GM12878 (cell line): ENCODE data around the gene GLO1. TPM values are rescaled to one million over a fixed set of nuclear protein-coding genes. Genes with fewer than 3 reads are reported as not detected.

Experiments
- ATAC-seq: fragments of 200-7000 bp; cut with Tn5 transposase; 3 replicates; pipeline ENCODE4 v1.9.1; 2020; ENCODE audit warnings: mild to moderate bottlenecking, moderate library complexity
- BruUV-seq: library from RNA; stranded (reverse); fragments of 400-500 nt; replicated peaks from 2 replicates; lab custom pipeline; 2021; lab: Mats Ljungman, UMichigan
- CTCF ChIA-PET: fragments of 300-600 bp; sonication (Branson Sonifier 250); formaldehyde crosslinking; extraction: SDS; loops from one replicate; lab custom pipeline; 2021; ENCODE audit warnings: inconsistent platforms; lab: Yijun Ruan, JAX
- POLR2A ChIA-PET: fragments of 350-600 bp; formaldehyde crosslinking; extraction: SDS; loops from one replicate; lab custom pipeline; 2021; ENCODE audit warnings: inconsistent platforms; lab: Charles Lee
- RAD21 ChIA-PET: fragments of 300-600 bp; sonication (Branson Sonifier 250); formaldehyde crosslinking; loops from one replicate; lab custom pipeline; 2023; ENCODE audit warnings: antibody characterized with exemption; ENCODE audit not compliant: unreplicated experiment; lab: Charles Lee
- SMC1A ChIA-PET: fragments of 300-600 bp; sonication (Branson Sonifier 250); formaldehyde crosslinking; loops from one replicate; lab custom pipeline; 2023; ENCODE audit not compliant: unreplicated experiment, uncharacterized antibody; lab: Charles Lee
- DNase-seq: peaks from one replicate; pipeline ENCODE4 v3.0.0-alpha.2; 2011; ENCODE audit warnings: low read depth, low spot score
- FAIRE-seq: peaks from 3 replicates; lab custom pipeline; 2011; peaks lifted over from hg19 to GRCh38; lab: Jason Lieb, UNC
- H2AFZ ChIP-seq: 2 replicates; pipeline ENCODE4 v1.6.0; 2011; ENCODE audit warnings: low read depth, low read length, control low read depth; ENCODE audit not compliant: control insufficient read depth
- H3K27ac ChIP-seq: 2 replicates; pipeline ENCODE4 v1.5.1; 2011; ENCODE audit warnings: control low read depth; ENCODE audit not compliant: control insufficient read depth, insufficient read depth
- H3K27me3 ChIP-seq, 2 experiments: replicated peaks in 1 of 2; 2 replicates each; pipeline versions ENCODE4 v1.6.0 to v1.6.1; 2011; ENCODE audit warnings: low read length in 1 of 2; ENCODE audit not compliant: control insufficient read depth in 2 of 2, insufficient read depth in 2 of 2
- H3K36me3 ChIP-seq, 2 experiments: 2 replicates each; pipeline ENCODE4 v1.5.1; 2011; ENCODE audit warnings: low read length in 1 of 2; ENCODE audit not compliant: control insufficient read depth in 2 of 2, insufficient read depth in 2 of 2
- H3K4me1 ChIP-seq: 2 replicates; pipeline ENCODE4 v1.6.1; 2011; ENCODE audit warnings: mild to moderate bottlenecking, low read length, moderate library complexity, mixed read lengths; ENCODE audit not compliant: control insufficient read depth, insufficient read depth
- H3K4me2 ChIP-seq: 2 replicates; pipeline ENCODE4 v1.6.0; 2011; ENCODE audit warnings: control low read depth; ENCODE audit not compliant: control insufficient read depth, insufficient read depth
- H3K4me3 ChIP-seq: fragments of 200-600 bp; sonication (generic); 2 replicates; pipeline ENCODE4 v1.5.1; 2016
- H3K79me2 ChIP-seq: 2 replicates; pipeline ENCODE4 v1.6.0; 2011; ENCODE audit warnings: low read length; ENCODE audit not compliant: control insufficient read depth, insufficient read depth
- H3K9ac ChIP-seq: 2 replicates; pipeline ENCODE4 v1.8.0; 2011; ENCODE audit warnings: low read length, control low read depth, mixed read lengths; ENCODE audit not compliant: control insufficient read depth, insufficient read depth
- H3K9me3 ChIP-seq: replicated peaks from 3 replicates; pipeline ENCODE4 v1.5.1; 2011; ENCODE audit warnings: mild to moderate bottlenecking, low read length; ENCODE audit not compliant: control insufficient read depth, insufficient read depth
- H4K20me1 ChIP-seq: 2 replicates; pipeline ENCODE4 v1.6.0; 2011; ENCODE audit not compliant: control insufficient read depth, insufficient read depth
- ASH2L ChIP-seq: fragments of 300-600, 200-600 bp; sonication (generic); IDR thresholded peaks from 2 replicates; pipeline ENCODE4 v1.6.1; 2017; ENCODE audit warnings: low read depth, mild to moderate bottlenecking, borderline replicate concordance
- BHLHE40 ChIP-seq, 2 experiments: fragments of 450-650 bp in 1 of 2; IDR thresholded peaks; 2 replicates each; pipeline ENCODE4 v1.6.1; 2011 to 2017; ENCODE audit warnings: low read depth in 2 of 2, borderline replicate concordance in 1 of 2, improper control_type of control experiment in 1 of 2, low read length in 1 of 2, mild to moderate bottlenecking in 1 of 2
- E2F8 ChIP-seq: fragments of 450-650 bp; IDR thresholded peaks from 2 replicates; pipeline ENCODE4 v1.6.1; 2018; ENCODE audit warnings: mild to moderate bottlenecking, low read depth, moderate library complexity; ENCODE audit not compliant: partially characterized antibody
- EZH2 ChIP-seq: IDR thresholded peaks from 2 replicates; pipeline ENCODE4 v1.6.1; 2012; ENCODE audit warnings: low read depth, mild to moderate bottlenecking, control low read depth, inconsistent platforms, low read length, borderline replicate concordance; ENCODE audit not compliant: control insufficient read depth
- IKZF1 ChIP-seq: fragments of 450-650 bp; conservative IDR thresholded peaks from 2 replicates; pipeline ENCODE4 v1.6.1; 2017; ENCODE audit warnings: antibody characterized with exemption, mild to moderate bottlenecking
- POLR2AphosphoS2 ChIP-seq: IDR thresholded peaks from 2 replicates; pipeline ENCODE4 v1.6.1; 2011; ENCODE audit warnings: low read depth, mild to moderate bottlenecking, low read length, improper control_type of control experiment, moderate library complexity
- SREBF1 ChIP-seq: IDR thresholded peaks from 2 replicates; pipeline ENCODE4 v1.6.1; 2012; ENCODE audit warnings: mild to moderate bottlenecking, low read length
- WRNIP1 ChIP-seq: IDR thresholded peaks from 2 replicates; pipeline ENCODE4 v1.6.1; 2011; ENCODE audit warnings: low read depth, low read length, improper control_type of control experiment, borderline replicate concordance
- YY1 ChIP-seq: IDR thresholded peaks from 2 replicates; pipeline ENCODE4 v1.6.1; 2011; ENCODE audit warnings: low read depth, mild to moderate bottlenecking, low read length
- ZNF592 ChIP-seq: fragments of 450-650 bp; IDR thresholded peaks from 2 replicates; pipeline ENCODE4 v1.6.1; 2017; ENCODE audit warnings: mild to moderate bottlenecking, moderate library complexity
- WGBS: methylation state at CpG from one replicate; pipeline ENCODE4 v1.1.6; 2016; ENCODE audit warnings: low lambda C conversion rate; ENCODE audit not compliant: insufficient replicate concordance, insufficient coverage; ENCODE audit errors: missing lambda C conversion rate; 5-methylcytosine and 5-hydroxymethylcytosine counted together
- in situ Hi-C: fragments of 300-500 bp; cut with MboI; formaldehyde crosslinking; loops from 9 replicates; pipeline ENCODE4 v1.14.3; 2018; ENCODE audit warnings: mixed read lengths
- intact Hi-C: fragments of 100-400 bp; cut with micrococcal nuclease; formaldehyde crosslinking; loops from one replicate; pipeline ENCODE4 v1.14.2; 2022; ENCODE audit not compliant: unreplicated experiment
- polyA plus RNA-seq, 11 experiments: library from polyadenylated mRNA; depleted of rRNA in 4 of 11; unstranded in 6 of 11; stranded (reverse) in 5 of 11; fragments of >200 nt; fragmentation: Nextera tagmentation in 4 of 11; fragmentation: Illumina TruSeq in 1 of 11; extraction: Ambion mirVana in 4 of 11; extraction: Trizol in 1 of 11; gene quantifications; 1 replicate in 1 of 11; 2 replicates in 10 of 11; pipeline versions ENCODE4 v1.2.1 to v1.2.3, GENCODE V29; 2011 to 2016; ENCODE audit warnings: inconsistent platforms in 2 of 11, missing spikeins in 2 of 11, low read depth in 1 of 11
- total RNA-seq, 4 experiments: library from RNA; depleted of rRNA in 3 of 4; stranded (reverse); fragments of >200 nt in 3 of 4; fragmentation: Illumina TruSeq in 1 of 4; extraction: Trizol in 1 of 4; gene quantifications; 2 replicates each; pipeline versions ENCODE4 v1.2.1 to v1.2.3, GENCODE V29; 2013 to 2021

The GLO1 gene
- total and polyA plus RNA-seq, 10 of the 15 experiments (the other 5 are each of a cell fraction or from before 2014, with no cell fraction given): 105 to 227 (median 150) TPM

- ATAC-seq (no peak), FAIRE-seq (no peak), DNase-seq (no peak)
- SMC1A ChIA-PET: no interaction called here
- no peak overlapping the region for H3K4me3 ChIP-seq
- no peaks in the 10 kb centered on the region for H3K4me1 ChIP-seq
- H3K79me2 ChIP-seq: no peaks in the 10 kb centered on the region
- H3K9ac ChIP-seq: no peak overlapping the region
- in situ Hi-C loops (no loop called here), intact Hi-C loops (no loop called here)
- no peak overlapping the region for H3K4me2 ChIP-seq
- no peak overlapping the region for H3K27ac ChIP-seq
- no TSS peak for BruUV-seq
- H3K9me3 ChIP-seq: no peaks in the 10 kb centered on the region
- no peaks in the 10 kb centered on the region for H3K36me3 ChIP-seq
- CTCF ChIA-PET: no interaction called here
- H3K27me3 ChIP-seq: no peaks in the 10 kb centered on the region
- no peak for TF ChIP-seq SREBF1
- no peak for TF ChIP-seq E2F8
- TF ChIP-seq IKZF1: no peak
- no peak for TF ChIP-seq ASH2L
- TF ChIP-seq YY1: no peak
- no peak for TF ChIP-seq BHLHE40 (IDR thresholded peaks at IDR 0.05; ENCODE audit: borderline replicate concordance in 1 of 2, low read depth in 2 of 2, low read length in 1 of 2)
- no peak for TF ChIP-seq WRNIP1
- TF ChIP-seq ZNF592: no peak
- no peak for TF ChIP-seq EZH2
- TF ChIP-seq POLR2AphosphoS2: no peak
- RAD21 ChIA-PET: no interaction called here
- 60% methylated on average over 3 of the region's 3 CpGs for WGBS
- POLR2A ChIA-PET: no interaction called here
- H4K20me1 ChIP-seq: no peaks in the 10 kb centered on the region
- no peak overlapping the region for H2AFZ ChIP-seq
Measured at GRCh38 chr6:38646166-38646878, 56.6 kb downstream of the GLO1 start.
